SU-DHL-6 (cell line): ENCODE measurements around the gene SMYD2.

Experiments
- H2AFZ ChIP-seq: fragments of 200-600 bp; sonication (generic); 2 replicates; pipeline ENCODE4 v1.6.1; 2014; ENCODE audit warnings: low read depth, mild to moderate bottlenecking, moderate library complexity, mixed read lengths, antibody characterized with exemption, low read length; ENCODE audit not compliant: severe bottlenecking
- H3F3A ChIP-seq: fragments of 200-600 bp; shearing (Covaris generic); 2 replicates; pipeline ENCODE4 v1.6.0; 2016; ENCODE audit warnings: antibody characterized with exemption, mild to moderate bottlenecking; ENCODE audit not compliant: insufficient read depth
- H3K27ac ChIP-seq: fragments of 200-600 bp; sonication (generic); 2 replicates; pipeline ENCODE4 v1.5.1; 2016; ENCODE audit warnings: low read depth, mild to moderate bottlenecking, low read length, moderate library complexity, mixed read lengths
- H3K27me3 ChIP-seq: fragments of 200-600 bp; sonication (generic), shearing (Covaris generic); 2 replicates; pipeline ENCODE4 v1.6.0; 2014; ENCODE audit warnings: mild to moderate bottlenecking, low read length
- H3K36me3 ChIP-seq: fragments of 200-600 bp; sonication (generic); 2 replicates; pipeline ENCODE4 v1.6.1; 2014; ENCODE audit warnings: mild to moderate bottlenecking, low read length, mixed read lengths
- H3K4me2 ChIP-seq: fragments of 300-600, 200-600 bp; shearing (Covaris generic), sonication (generic); 2 replicates; pipeline ENCODE4 v1.6.0; 2014; ENCODE audit warnings: low read length, low read depth, mild to moderate bottlenecking; ENCODE audit not compliant: poor library complexity, severe bottlenecking
- H3K4me3 ChIP-seq: fragments of 200-600 bp; sonication (generic); 2 replicates; pipeline ENCODE4 v1.5.1; 2014; ENCODE audit warnings: antibody characterized with exemption, low read length, mild to moderate bottlenecking, mixed read lengths; ENCODE audit not compliant: insufficient read depth, poor library complexity, severe bottlenecking
- H3K79me2 ChIP-seq: fragments of 200-600 bp; sonication (generic); 2 replicates; pipeline ENCODE4 v1.6.1; 2014; ENCODE audit warnings: mild to moderate bottlenecking, low read length, moderate library complexity; ENCODE audit not compliant: insufficient read depth
- H3K9ac ChIP-seq: fragments of 200-600 bp; sonication (generic); 2 replicates; pipeline ENCODE4 v1.7.0; 2014; ENCODE audit warnings: mild to moderate bottlenecking, low read length
- H3K9me2 ChIP-seq: fragments of 200-600 bp; sonication (generic); replicated peaks from 2 replicates; pipeline ENCODE4 v1.6.1; 2014; ENCODE audit warnings: low read length; ENCODE audit not compliant: insufficient read depth
- H3K9me3 ChIP-seq: fragments of 200-600 bp; sonication (generic); 2 replicates; pipeline ENCODE4 v1.6.1; 2014; ENCODE audit warnings: low read length, mixed read lengths; ENCODE audit not compliant: insufficient read depth
- H4K20me1 ChIP-seq: fragments of 200-600 bp; sonication (generic); 2 replicates; pipeline ENCODE4 v1.6.1; 2014; ENCODE audit warnings: low read depth, mild to moderate bottlenecking, antibody characterized with exemption, low read length, moderate library complexity, mixed read lengths
- EZH2phosphoT487 ChIP-seq: fragments of 200-600 bp; sonication (generic), shearing (Covaris generic); conservative IDR thresholded peaks from 2 replicates; pipeline ENCODE4 v1.6.1; 2018; ENCODE audit warnings: mild to moderate bottlenecking, antibody characterized with exemption, low read length, moderate library complexity, mixed read lengths
- TF ChIP-seq, protein P1 (sequence below): fragments of 200-600 bp; sonication (generic); IDR thresholded peaks from one replicate; pipeline ENCODE4 v1.5.1; 2017; ENCODE audit warnings: antibody characterized with exemption, mild to moderate bottlenecking, low read length, moderate library complexity; ENCODE audit not compliant: insufficient read depth, poor library complexity, severe bottlenecking

Gene SMYD2

DNA sequence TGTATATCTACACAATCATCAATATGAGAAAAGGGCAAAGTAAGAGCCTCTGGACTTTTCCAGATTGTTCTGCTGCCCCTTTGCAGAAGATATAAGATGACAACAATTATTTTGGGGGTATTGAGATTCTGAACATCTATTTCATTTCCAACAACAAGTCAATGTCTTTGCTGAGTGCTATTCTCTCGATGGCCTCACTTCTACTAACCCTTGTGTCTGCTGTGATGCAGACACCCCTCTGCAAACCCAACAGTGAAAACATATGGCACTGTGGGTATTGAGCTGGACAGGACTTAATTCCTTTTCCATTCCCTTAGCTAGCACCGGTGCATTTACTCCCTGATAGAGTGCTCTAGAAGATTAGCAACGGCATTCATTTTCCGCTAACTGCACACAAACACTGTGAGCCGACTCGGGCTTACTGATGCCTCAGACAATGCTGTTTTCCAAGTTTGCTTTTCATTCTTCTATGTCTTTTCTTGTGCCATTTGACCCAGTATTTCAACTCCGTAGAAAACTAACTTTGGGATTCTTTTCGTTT, 33.4 kb upstream of the SMYD2 start:
- 0 out of 2 replicates have a peak, but pooled peaks cover 4% of the 10 kb centered on the region for H3K27me3 ChIP-seq
- no peak overlapping the region for H3K4me2 ChIP-seq
- H2AFZ ChIP-seq = no peak overlapping the region
- H3F3A ChIP-seq = no peaks in the 10 kb centered on the region
- H3K36me3 ChIP-seq = no peaks in the 10 kb centered on the region
- H3K4me3 ChIP-seq = no peak overlapping the region
- no peaks in the 10 kb centered on the region for H3K79me2 ChIP-seq
- H3K27ac ChIP-seq = no peak overlapping the region
- H4K20me1 ChIP-seq = no peaks in the 10 kb centered on the region
- H3K9me3 ChIP-seq = no peaks in the 10 kb centered on the region
- TF ChIP-seq, protein P1, sequence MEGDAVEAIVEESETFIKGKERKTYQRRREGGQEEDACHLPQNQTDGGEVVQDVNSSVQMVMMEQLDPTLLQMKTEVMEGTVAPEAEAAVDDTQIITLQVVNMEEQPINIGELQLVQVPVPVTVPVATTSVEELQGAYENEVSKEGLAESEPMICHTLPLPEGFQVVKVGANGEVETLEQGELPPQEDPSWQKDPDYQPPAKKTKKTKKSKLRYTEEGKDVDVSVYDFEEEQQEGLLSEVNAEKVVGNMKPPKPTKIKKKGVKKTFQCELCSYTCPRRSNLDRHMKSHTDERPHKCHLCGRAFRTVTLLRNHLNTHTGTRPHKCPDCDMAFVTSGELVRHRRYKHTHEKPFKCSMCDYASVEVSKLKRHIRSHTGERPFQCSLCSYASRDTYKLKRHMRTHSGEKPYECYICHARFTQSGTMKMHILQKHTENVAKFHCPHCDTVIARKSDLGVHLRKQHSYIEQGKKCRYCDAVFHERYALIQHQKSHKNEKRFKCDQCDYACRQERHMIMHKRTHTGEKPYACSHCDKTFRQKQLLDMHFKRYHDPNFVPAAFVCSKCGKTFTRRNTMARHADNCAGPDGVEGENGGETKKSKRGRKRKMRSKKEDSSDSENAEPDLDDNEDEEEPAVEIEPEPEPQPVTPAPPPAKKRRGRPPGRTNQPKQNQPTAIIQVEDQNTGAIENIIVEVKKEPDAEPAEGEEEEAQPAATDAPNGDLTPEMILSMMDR = no peak
- H3K9ac ChIP-seq = no peak overlapping the region
- H3K9me2 ChIP-seq = no peaks in the 10 kb centered on the region

DNA sequence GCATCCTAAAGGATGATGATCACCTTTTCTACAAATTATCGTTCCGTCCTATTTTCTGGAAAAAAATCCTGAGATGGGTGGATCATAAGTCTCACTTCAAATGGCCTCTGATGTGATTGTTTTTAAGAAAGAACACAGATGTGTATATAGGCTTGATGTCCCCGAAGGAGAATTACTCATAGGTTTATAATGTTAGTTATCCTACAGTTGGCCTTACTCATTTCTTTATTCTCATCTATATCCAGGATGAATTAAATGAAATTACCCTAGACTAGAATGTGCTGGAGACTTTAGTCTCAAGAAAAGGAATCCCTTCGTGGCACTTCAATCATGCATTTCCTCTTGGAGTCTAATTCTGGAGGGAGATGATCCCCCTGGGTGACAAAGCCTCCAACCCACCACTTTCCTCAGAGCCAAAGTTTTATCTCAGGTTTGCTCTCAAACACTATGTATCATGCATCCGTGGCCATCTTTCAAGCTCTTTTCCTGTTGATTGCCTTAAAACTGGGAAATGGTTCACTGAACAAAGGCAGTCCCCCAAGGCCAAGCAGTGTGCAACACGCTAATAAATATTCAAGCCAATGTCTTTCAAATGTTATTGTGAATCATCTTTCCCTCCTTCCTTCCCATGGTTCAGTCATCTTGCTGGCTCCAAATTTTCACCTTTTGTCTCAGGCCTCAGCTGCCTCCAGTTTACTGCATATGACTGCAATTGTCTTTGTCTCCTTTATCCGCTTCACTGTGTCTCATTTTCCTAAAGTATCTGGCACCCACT, 32.5 kb upstream of the SMYD2 start:
- H2AFZ ChIP-seq = no peak overlapping the region
- H3K4me3 ChIP-seq = no peak overlapping the region
- no peaks in the 10 kb centered on the region for H3K79me2 ChIP-seq

DNA sequence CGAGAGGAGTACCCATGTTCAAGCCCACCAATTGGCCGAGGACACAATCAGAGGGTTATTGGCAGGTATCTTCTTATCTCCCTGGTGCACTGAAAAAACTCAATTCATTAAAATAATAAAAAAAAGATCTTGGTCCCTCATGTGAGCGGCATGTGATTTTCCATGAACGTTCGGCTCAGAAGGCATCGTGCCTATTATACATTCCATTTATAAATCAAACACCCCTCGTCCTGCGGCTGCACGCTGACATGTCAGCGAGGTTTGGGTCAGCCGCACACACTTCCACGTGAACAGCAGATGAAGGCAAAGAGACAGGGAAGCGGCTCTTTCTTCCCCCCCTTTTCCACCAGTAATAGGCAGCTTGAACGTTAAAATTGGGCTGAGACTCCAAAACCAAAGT, 31.3 kb upstream of the SMYD2 start:
- no peak overlapping the region for H3K4me3 ChIP-seq
- H3K9me2 ChIP-seq = no peaks in the 10 kb centered on the region
- H2AFZ ChIP-seq = no peak overlapping the region
- no peaks in the 10 kb centered on the region for H3K79me2 ChIP-seq
- H3K9me3 ChIP-seq = no peaks in the 10 kb centered on the region
- no peak overlapping the region for H3K27ac ChIP-seq
- no peak overlapping the region for H3K9ac ChIP-seq
- H3K36me3 ChIP-seq = no peaks in the 10 kb centered on the region
- H3K27me3 ChIP-seq = 0 out of 2 replicates have a peak, but pooled peaks cover 4% of the 10 kb centered on the region
- H4K20me1 ChIP-seq = no peaks in the 10 kb centered on the region
- H3F3A ChIP-seq = no peaks in the 10 kb centered on the region
- no peak overlapping the region for H3K4me2 ChIP-seq
- TF ChIP-seq, protein P1 = no peak
- TF ChIP-seq EZH2phosphoT487 = no peak

More for the DNA sequence above, 32.5 kb upstream of the SMYD2 start:
- Histone ChIP-seq H3F3A (no peaks in the 10 kb centered on the region), H3K27me3 (0 out of 2 replicates have a peak, but pooled peaks cover 4% of the 10 kb centered on the region), H4K20me1 (no peaks in the 10 kb centered on the region), H3K36me3 (no peaks in the 10 kb centered on the region), H3K27ac (no peak overlapping the region), H3K9me2 (no peaks in the 10 kb centered on the region), H3K9ac (no peak overlapping the region), H3K4me2 (no peak overlapping the region), H3K9me3 (no peaks in the 10 kb centered on the region)
- TF ChIP-seq EZH2phosphoT487 = no peak
- TF ChIP-seq, protein P1 = no peak
